Lower leg skin (tissue), 3 donors: ENCODE results near the gene SLC44A3.

Experiments used
- CTCF ChIP-seq, 3 donors: fragments of 450-650 bp; IDR thresholded peaks; one replicate each; pipeline ENCODE4 v1.5.1; 2016; ENCODE audit warnings: antibody characterized with exemption in 3 of 3, mild to moderate bottlenecking in 3 of 3, moderate library complexity in 2 of 3
- POLR2A ChIP-seq, 2 donors: fragments of 450-650 bp; IDR thresholded peaks; one replicate each; pipeline ENCODE4 v1.6.1; 2016 to 2017; ENCODE audit warnings: antibody characterized with exemption in 2 of 2, mild to moderate bottlenecking in 1 of 2, moderate library complexity in 1 of 2

GRCh38 chr1:94825936-94826335 lies 5.8 kb downstream of the SLC44A3 start:
- TF ChIP-seq CTCF (IDR thresholded peaks at IDR 0.05) (no peak), POLR2A (IDR thresholded peaks at IDR 0.05) (no peak)
